IPS-18a (cell line): ENCODE data around the gene HMGXB3.

Source experiments
- H3K27ac ChIP-seq: one replicate; pipeline ENCODE4 v1.5.1; 2013; ENCODE audit warnings: low read length
- H3K27me3 ChIP-seq: one replicate; pipeline ENCODE4 v1.6.1; 2013; ENCODE audit warnings: mild to moderate bottlenecking, low read length; ENCODE audit not compliant: control insufficient read depth, insufficient read depth
- H3K36me3 ChIP-seq: one replicate; pipeline ENCODE4 v1.6.1; 2013; ENCODE audit warnings: low read depth, low read length; ENCODE audit not compliant: control insufficient read depth
- H3K4me1 ChIP-seq: one replicate; pipeline ENCODE4 v1.6.1; 2013; ENCODE audit warnings: low read depth, low read length; ENCODE audit not compliant: control insufficient read depth
- H3K4me3 ChIP-seq: one replicate; pipeline ENCODE4 v1.5.1; 2013; ENCODE audit warnings: low read length
- H3K9ac ChIP-seq: one replicate; pipeline ENCODE4 v1.6.1; 2013; ENCODE audit warnings: mild to moderate bottlenecking, low read length, moderate library complexity
- H3K9me3 ChIP-seq: one replicate; pipeline ENCODE4 v1.6.1; 2013; ENCODE audit warnings: low read depth, low read length; ENCODE audit not compliant: control insufficient read depth

HMGXB3 gene

GRCh38 chr5:149993471-149993870, 7.1 kb upstream of the HMGXB3 start:
- H3K4me1 ChIP-seq: no peaks in the 10 kb centered on the region
- no peaks in the 10 kb centered on the region for H3K9me3 ChIP-seq
- no peaks in the 10 kb centered on the region for H3K36me3 ChIP-seq
- H3K4me3 ChIP-seq: no peak overlapping the region
- H3K27ac ChIP-seq: no peak overlapping the region
- H3K27me3 ChIP-seq: no peaks in the 10 kb centered on the region
- H3K9ac ChIP-seq: no peak overlapping the region

GRCh38 chr5:149995385-149996204, 4.9 kb upstream of the HMGXB3 start:
- Histone ChIP-seq H3K4me1 (peaks cover 7% of the 10 kb centered on the region), H3K36me3 (no peaks in the 10 kb centered on the region), H3K9ac (no peak overlapping the region), H3K9me3 (no peaks in the 10 kb centered on the region), H3K4me3 (no peak overlapping the region), H3K27me3 (no peaks in the 10 kb centered on the region), H3K27ac (no peak overlapping the region)

- peaks cover 7% of the 10 kb centered on the region for H3K4me1 ChIP-seq
- H3K27ac ChIP-seq: no peak overlapping the region
- H3K9me3 ChIP-seq: no peaks in the 10 kb centered on the region
- no peaks in the 10 kb centered on the region for H3K36me3 ChIP-seq
- H3K9ac ChIP-seq: no peak overlapping the region
- H3K4me3 ChIP-seq: no peak overlapping the region
- no peaks in the 10 kb centered on the region for H3K27me3 ChIP-seq
These were observed 4.2 kb upstream of the HMGXB3 start for GRCh38 chr5:149996205-149996890.

- no peaks in the 10 kb centered on the region for H3K36me3 ChIP-seq
- H3K4me1 ChIP-seq: peaks cover 11% of the 10 kb centered on the region
- H3K27ac ChIP-seq: no peak overlapping the region
These were observed 2.3 kb upstream of the HMGXB3 start for GRCh38 chr5:149998281-149998680.

GRCh38 chr5:149999359-149999758, 1.2 kb upstream of the HMGXB3 start:
- Histone ChIP-seq H3K36me3 (no peaks in the 10 kb centered on the region), H3K27me3 (no peaks in the 10 kb centered on the region), H3K9me3 (no peaks in the 10 kb centered on the region), H3K27ac (no peak overlapping the region), H3K9ac (peak overlapping the region; percentile 90), H3K4me1 (peaks cover 11% of the 10 kb centered on the region), H3K4me3 (peak overlapping the region; percentile 76)

More at GRCh38 chr5:149998281-149998680, 2.3 kb upstream of the HMGXB3 start:
- H3K4me3 ChIP-seq: no peak overlapping the region
- H3K9me3 ChIP-seq: no peaks in the 10 kb centered on the region
- H3K27me3 ChIP-seq: no peaks in the 10 kb centered on the region
- no peak overlapping the region for H3K9ac ChIP-seq

- H3K9ac ChIP-seq: peak overlapping the region; percentile 90
- no peaks in the 10 kb centered on the region for H3K9me3 ChIP-seq
- H3K4me3 ChIP-seq: peak overlapping the region; percentile 76
- H3K27ac ChIP-seq: peak overlapping the region; percentile 59
- no peaks in the 10 kb centered on the region for H3K27me3 ChIP-seq
- peaks cover 11% of the 10 kb centered on the region for H3K4me1 ChIP-seq
- peaks cover 3% of the 10 kb centered on the region for H3K36me3 ChIP-seq
These were observed 678 bp upstream of the HMGXB3 start for GRCh38 chr5:149999866-150000255.

GRCh38 chr5:150000990-150001659, 586 bp downstream of the HMGXB3 start:
- Histone ChIP-seq H3K4me1 (peaks cover 11% of the 10 kb centered on the region), H3K36me3 (peaks cover 11% of the 10 kb centered on the region), H3K4me3 (peak overlapping the region; percentile 76), H3K27me3 (no peaks in the 10 kb centered on the region), H3K27ac (peak overlapping the region; percentile 70), H3K9ac (peak overlapping the region; percentile 90), H3K9me3 (no peaks in the 10 kb centered on the region)

GRCh38 chr5:150001660-150002486, 1.3 kb downstream of the HMGXB3 start:
- Histone ChIP-seq H3K4me3 (peak overlapping the region; percentile 76), H3K9ac (peak overlapping the region; percentile 90), H3K36me3 (peaks cover 17% of the 10 kb centered on the region), H3K9me3 (no peaks in the 10 kb centered on the region), H3K27me3 (no peaks in the 10 kb centered on the region), H3K27ac (no peak overlapping the region), H3K4me1 (peaks cover 11% of the 10 kb centered on the region)

- peaks cover 3% of the 10 kb centered on the region for H3K4me1 ChIP-seq
- no peaks in the 10 kb centered on the region for H3K9me3 ChIP-seq
- no peak overlapping the region for H3K4me3 ChIP-seq
- H3K9ac ChIP-seq: no peak overlapping the region
- no peaks in the 10 kb centered on the region for H3K27me3 ChIP-seq
- no peak overlapping the region for H3K27ac ChIP-seq
- peaks cover 48% of the 10 kb centered on the region for H3K36me3 ChIP-seq
These were observed 5.8 kb downstream of the HMGXB3 start for GRCh38 chr5:150006318-150006717.

GRCh38 chr5:150007050-150007449, 6.5 kb downstream of the HMGXB3 start:
- Histone ChIP-seq H3K9ac (no peak overlapping the region), H3K4me1 (no peaks in the 10 kb centered on the region), H3K27ac (no peak overlapping the region), H3K27me3 (no peaks in the 10 kb centered on the region), H3K9me3 (no peaks in the 10 kb centered on the region), H3K4me3 (no peak overlapping the region), H3K36me3 (peaks cover 52% of the 10 kb centered on the region)
